Osteocyte (in vitro differentiated cells): ENCODE results near the gene DIPK1A. TPM values are rescaled to one million over a fixed set of nuclear protein-coding genes. Genes with fewer than 3 reads are reported as not detected.
"Not testable (repeated sequence)": the region's sequence is repeated elsewhere in the genome, so short reads cannot be mapped to it uniquely, and the experiment has no call there.

Source experiments
- DNase-seq: peaks from one replicate; pipeline ENCODE4 v3.0.0; 2021; ENCODE audit warnings: mixed read lengths; ENCODE audit not compliant: unreplicated experiment; ENCODE audit errors: extremely low spot score
- H3K27ac Mint-ChIP-seq: one replicate; pipeline ENCODE4 v1.8.0; 2021; ENCODE audit warnings: mild to moderate bottlenecking, mixed read lengths; ENCODE audit not compliant: unreplicated experiment
- H3K27me3 Mint-ChIP-seq: one replicate; pipeline ENCODE4 v1.8.0; 2021; ENCODE audit warnings: mixed read lengths; ENCODE audit not compliant: unreplicated experiment
- H3K36me3 Mint-ChIP-seq: one replicate; pipeline ENCODE4 v1.8.0; 2021; ENCODE audit warnings: mixed read lengths; ENCODE audit not compliant: unreplicated experiment
- H3K4me1 Mint-ChIP-seq: one replicate; pipeline ENCODE4 v1.8.0; 2021; ENCODE audit warnings: mixed read lengths; ENCODE audit not compliant: unreplicated experiment
- H3K4me3 Mint-ChIP-seq: one replicate; pipeline ENCODE4 v1.8.0; 2021; ENCODE audit warnings: mild to moderate bottlenecking, moderate library complexity, mixed read lengths; ENCODE audit not compliant: unreplicated experiment
- H3K9me3 Mint-ChIP-seq: one replicate; pipeline ENCODE4 v1.8.0; 2021; ENCODE audit warnings: mixed read lengths; ENCODE audit not compliant: unreplicated experiment
- CTCF ChIP-seq: fragments of 200-600 bp; sonication (generic); IDR thresholded peaks from 2 replicates; pipeline ENCODE4 v1.5.0; 2021; ENCODE audit warnings: antibody characterized with exemption, mild to moderate bottlenecking, moderate library complexity
- total RNA-seq: library from RNA; stranded (reverse); gene quantifications from 2 replicates; pipeline ENCODE4 v1.2.1, GENCODE V29; 2021

Gene DIPK1A
- total RNA-seq, 1 donor from 2014 or later = 6.3 TPM

- Mint-ChIP-seq H3K27me3 (peaks cover 26% of the 10 kb centered on the region), H3K9me3 (peaks cover 12% of the 10 kb centered on the region), H3K4me1 (no peaks in the 10 kb centered on the region), H3K4me3 (no peak overlapping the region), H3K36me3 (no peaks in the 10 kb centered on the region), H3K27ac (no peak overlapping the region)
- no peak for DNase-seq
- TF ChIP-seq CTCF = no peak
Observed at GRCh38 chr1:92980732-92981647, 19.7 kb upstream of the DIPK1A start.

GRCh38 chr1:92975551-92976232 is 14.4 kb upstream of the DIPK1A start:
- peaks cover 32% of the 10 kb centered on the region for H3K27me3 Mint-ChIP-seq
- H3K9me3 Mint-ChIP-seq = peaks cover under 1% of the 10 kb centered on the region
- H3K4me3 Mint-ChIP-seq = no peak overlapping the region
- DNase-seq = no peak
- H3K27ac Mint-ChIP-seq = no peak overlapping the region
- TF ChIP-seq CTCF = no peak
- H3K4me1 Mint-ChIP-seq = no peaks in the 10 kb centered on the region
- no peaks in the 10 kb centered on the region for H3K36me3 Mint-ChIP-seq

- not testable (repeated sequence) for H3K4me1 Mint-ChIP-seq, H3K27ac Mint-ChIP-seq, DNase-seq, H3K4me3 Mint-ChIP-seq, H3K36me3 Mint-ChIP-seq, H3K9me3 Mint-ChIP-seq
- H3K27me3 Mint-ChIP-seq = peaks cover 46% of the 10 kb centered on the region
Observed at GRCh38 chr1:92974112-92974511, 12.8 kb upstream of the DIPK1A start.

GRCh38 chr1:92973203-92973897 is 12.1 kb upstream of the DIPK1A start:
- H3K27ac Mint-ChIP-seq = no peak overlapping the region
- no peak overlapping the region for H3K4me3 Mint-ChIP-seq
- DNase-seq = no peak
- H3K4me1 Mint-ChIP-seq = no peaks in the 10 kb centered on the region
- TF ChIP-seq CTCF = no peak
- no peaks in the 10 kb centered on the region for H3K36me3 Mint-ChIP-seq
- no peaks in the 10 kb centered on the region for H3K9me3 Mint-ChIP-seq
- peaks cover 52% of the 10 kb centered on the region for H3K27me3 Mint-ChIP-seq

DNA sequence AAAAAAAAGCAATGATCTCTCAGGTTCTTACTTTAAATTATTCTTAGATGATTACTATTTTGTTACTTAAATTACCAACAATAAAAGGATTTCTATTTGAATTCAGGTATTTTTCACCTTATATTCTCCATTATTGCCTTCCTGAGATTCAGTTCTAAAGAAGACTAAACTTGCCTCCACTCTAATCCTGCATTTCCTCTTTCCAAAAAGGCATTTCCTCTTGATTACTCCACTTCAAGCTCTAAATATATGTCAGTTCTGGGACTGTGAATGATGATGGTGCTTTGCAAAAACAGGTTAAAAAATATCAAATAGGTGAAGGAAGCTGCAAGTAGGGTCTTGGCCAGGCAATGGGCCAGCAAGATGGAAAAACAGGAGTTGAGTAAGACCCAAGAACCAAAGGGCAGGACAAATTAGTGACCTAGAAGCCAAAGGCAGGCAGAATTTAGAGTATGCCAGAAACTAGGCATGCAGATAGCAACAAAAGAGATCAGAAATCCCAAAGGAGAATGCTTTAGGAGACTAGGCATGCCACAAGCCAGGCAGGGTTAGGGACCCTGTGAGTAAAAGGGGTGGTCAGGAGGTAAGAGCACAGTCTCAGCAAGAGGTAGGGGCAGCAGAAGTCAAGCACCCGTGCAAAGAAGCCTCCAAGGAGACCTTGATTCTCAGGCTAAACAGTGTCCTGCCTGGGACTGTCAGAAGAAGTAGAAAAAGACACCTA is 11.3 kb upstream of the DIPK1A start:
- Mint-ChIP-seq H3K4me1 (no peaks in the 10 kb centered on the region), H3K36me3 (no peaks in the 10 kb centered on the region), H3K27ac (no peak overlapping the region), H3K27me3 (peaks cover 59% of the 10 kb centered on the region), H3K4me3 (no peak overlapping the region), H3K9me3 (no peaks in the 10 kb centered on the region)
- DNase-seq = no peak
- no peak for TF ChIP-seq CTCF

DNA sequence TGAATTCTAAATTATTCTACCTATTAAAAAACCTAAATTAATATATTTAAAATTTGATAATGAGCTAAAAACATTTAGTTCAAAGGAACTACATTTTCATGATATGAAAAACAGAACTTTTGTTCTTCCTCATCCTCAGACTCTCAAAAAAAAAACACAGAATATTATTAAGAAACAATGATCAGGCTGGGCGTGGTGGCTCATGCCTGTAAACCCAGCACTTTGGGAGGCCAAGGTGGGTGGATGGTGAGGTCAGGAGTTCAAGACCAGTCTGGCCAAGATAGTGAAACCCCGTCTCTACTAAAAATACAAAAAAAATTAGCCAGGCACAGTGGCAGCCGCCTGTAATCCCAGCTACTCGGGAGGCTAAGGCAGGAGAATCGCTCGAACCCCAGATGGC is 10.7 kb upstream of the DIPK1A start:
- H3K27me3 Mint-ChIP-seq = peaks cover 59% of the 10 kb centered on the region
- H3K27ac Mint-ChIP-seq, H3K36me3 Mint-ChIP-seq, H3K4me3 Mint-ChIP-seq, DNase-seq, H3K9me3 Mint-ChIP-seq, H3K4me1 Mint-ChIP-seq: not testable (repeated sequence)
